ENCODE measurements around the gene FRMD3. TPM values are rescaled to one million over a fixed set of nuclear protein-coding genes. Genes with fewer than 3 reads are reported as not detected.

The FRMD3 gene
- total and polyA plus RNA-seq, 7 donors = 8.5 to 182 (median 38.7) TPM

GRCh38 chr9:83343366-83343999, 194.7 kb downstream of the FRMD3 start:
- intact Hi-C loops (cut with DNase I) = no loop called here
- Histone ChIP-seq H3K9me3 (no peaks in the 10 kb centered on the region), H3K4me1 (no peaks in the 10 kb centered on the region), H3K4me3 (no peak overlapping the region), H3K36me3 (ENCODE audit: insufficient read depth in 1 of 2, low read depth in 1 of 2) (no peaks in the 10 kb centered on the region), H3K27me3 (ENCODE audit: insufficient read depth in 3 of 3, low read length in 2 of 3) (no peaks in the 10 kb centered on the region), H3K27ac (no peak overlapping the region)
- ATAC-seq (no peak), DNase-seq (no peak)
- TF ChIP-seq CTCF (IDR thresholded peaks at IDR 0.05) = no peak
- WGBS, 3 donors = 85 to 87% (median 87%) methylated on average over 10 of the region's 10 CpGs

- 89 to 94% (median 93%) methylated on average over 3 of the region's 3 CpGs for WGBS, 3 donors
- ATAC-seq = no peak
- intact Hi-C loops (cut with DNase I) = no loop called here
Measured at GRCh38 chr9:83342731-83343130, 195.5 kb downstream of the FRMD3 start.

GRCh38 chr9:83342006-83342405, 196.2 kb downstream of the FRMD3 start:
- no peak for ATAC-seq
- H3K4me1 ChIP-seq = no peaks in the 10 kb centered on the region
- intact Hi-C loops (cut with DNase I) = no loop called here
- TF ChIP-seq CTCF (IDR thresholded peaks at IDR 0.05) = no peak
- no peak overlapping the region for H3K4me3 ChIP-seq
- no peaks in the 10 kb centered on the region for H3K27me3 ChIP-seq (ENCODE audit: insufficient read depth in 3 of 3, low read length in 2 of 3)
- DNase-seq = no peak
- no peaks in the 10 kb centered on the region for H3K36me3 ChIP-seq (ENCODE audit: insufficient read depth in 1 of 2, low read depth in 1 of 2)
- WGBS, 3 donors = 88 to 93% (median 92%) methylated on average over 3 of the region's 3 CpGs
- no peak overlapping the region for H3K27ac ChIP-seq
- H3K9me3 ChIP-seq = no peaks in the 10 kb centered on the region

More at GRCh38 chr9:83342731-83343130, 195.5 kb downstream of the FRMD3 start:
- no peaks in the 10 kb centered on the region for H3K36me3 ChIP-seq (ENCODE audit: insufficient read depth in 1 of 2, low read depth in 1 of 2)
- no peaks in the 10 kb centered on the region for H3K9me3 ChIP-seq
- DNase-seq = no peak
- no peak for TF ChIP-seq CTCF (IDR thresholded peaks at IDR 0.05)
- H3K4me3 ChIP-seq = no peak overlapping the region
- no peaks in the 10 kb centered on the region for H3K27me3 ChIP-seq (ENCODE audit: insufficient read depth in 3 of 3, low read length in 2 of 3)
- no peak overlapping the region for H3K27ac ChIP-seq
- no peaks in the 10 kb centered on the region for H3K4me1 ChIP-seq

- intact Hi-C loops (cut with DNase I) = no loop called here
Measured at GRCh38 chr9:83340451-83340850, 197.8 kb downstream of the FRMD3 start.

More at GRCh38 chr9:83340451-83340850, 197.8 kb downstream of the FRMD3 start:
- Histone ChIP-seq H3K36me3 (ENCODE audit: insufficient read depth in 1 of 2, low read depth in 1 of 2) (no peaks in the 10 kb centered on the region), H3K27ac (no peak overlapping the region), H3K4me1 (no peaks in the 10 kb centered on the region), H3K27me3 (ENCODE audit: insufficient read depth in 3 of 3, low read length in 2 of 3) (no peaks in the 10 kb centered on the region), H3K4me3 (no peak overlapping the region), H3K9me3 (no peaks in the 10 kb centered on the region)
- 76 to 84% (median 77%) methylated on average over 3 of the region's 3 CpGs for WGBS, 3 donors
- ATAC-seq = no peak
- no peak for DNase-seq
- TF ChIP-seq CTCF (IDR thresholded peaks at IDR 0.05) = no peak
